ENCODE data around the gene HRH4. TPM values are rescaled to one million over a fixed set of nuclear protein-coding genes. Genes with fewer than 3 reads are reported as not detected.

Gene HRH4
- total and polyA plus RNA-seq, 2 of the 13 experiments (the other 11 are each of a cell fraction or from before 2014, with no cell fraction given): not detected

- no peak overlapping the region for H3K27ac ChIP-seq (ENCODE audit: extremely low read length, insufficient read depth, low read length)
- DNase-seq (ENCODE audit: low spot score) (no peak), FAIRE-seq (no peak), ATAC-seq (no peak)
- no TSS peak for BruUV-seq (replicated peaks)
- no peaks in the 10 kb centered on the region for H4K20me1 ChIP-seq (ENCODE audit: insufficient read depth, low read length)
- intact Hi-C loops (cut with micrococcal nuclease; ENCODE audit: unreplicated experiment) (no loop called here), in situ Hi-C loops (cut with HindIII; ENCODE audit: extremely low pct_ligation_motif_present, low pct_unique_long_range_greater_than_20kb) (no loop called here)
- ChIA-PET POLR2A (no interaction called here), CTCF (ENCODE audit: low intra/inter-chr PET ratio, low total read pairs) (no interaction called here)
- no peak overlapping the region for H3K4me2 ChIP-seq (ENCODE audit: low read depth, low read length)
- H3K27me3 ChIP-seq (ENCODE audit: control insufficient read depth in 1 of 2, insufficient read depth in 2 of 2, low read length in 2 of 2): no peaks in the 10 kb centered on the region
- TF ChIP-seq ZNF75D (CRISPR knock-in tag; IDR thresholded peaks at IDR 0.05; ENCODE audit: borderline replicate concordance): no peak
- TF ChIP-seq ZSCAN22 (CRISPR knock-in tag; IDR thresholded peaks at IDR 0.05): no peak
- TF ChIP-seq ELF1 (CRISPR knock-in tag; IDR thresholded peaks at IDR 0.05): no peak
- no peak overlapping the region for H2AFZ ChIP-seq (ENCODE audit: low read length)
- H3K36me3 ChIP-seq (replicated peaks in 1 of 2; ENCODE audit: control insufficient read depth in 1 of 2, insufficient read depth in 2 of 2, low read length in 2 of 2): no peaks in the 10 kb centered on the region
- no peaks in the 10 kb centered on the region for H3K4me1 ChIP-seq (ENCODE audit: insufficient read depth, low read length)
- H3K9me3 ChIP-seq (ENCODE audit: low read length): no peaks in the 10 kb centered on the region
- H3K4me3 ChIP-seq (replicated peaks in 1 of 3; ENCODE audit: insufficient read depth in 1 of 3, low read depth in 2 of 3, low read length in 3 of 3): no peak overlapping the region
- H3K79me2 ChIP-seq (ENCODE audit: insufficient read depth, low read length): no peaks in the 10 kb centered on the region
- no peak overlapping the region for H3K9ac ChIP-seq (ENCODE audit: insufficient read depth, low read depth, low read length)
- WGBS (ENCODE audit: low lambda C conversion rate): 37% methylated on average over 8 of the region's 8 CpGs
Measured at GRCh38 chr18:24461996-24462395, 1.6 kb downstream of the HRH4 start.

DNA sequence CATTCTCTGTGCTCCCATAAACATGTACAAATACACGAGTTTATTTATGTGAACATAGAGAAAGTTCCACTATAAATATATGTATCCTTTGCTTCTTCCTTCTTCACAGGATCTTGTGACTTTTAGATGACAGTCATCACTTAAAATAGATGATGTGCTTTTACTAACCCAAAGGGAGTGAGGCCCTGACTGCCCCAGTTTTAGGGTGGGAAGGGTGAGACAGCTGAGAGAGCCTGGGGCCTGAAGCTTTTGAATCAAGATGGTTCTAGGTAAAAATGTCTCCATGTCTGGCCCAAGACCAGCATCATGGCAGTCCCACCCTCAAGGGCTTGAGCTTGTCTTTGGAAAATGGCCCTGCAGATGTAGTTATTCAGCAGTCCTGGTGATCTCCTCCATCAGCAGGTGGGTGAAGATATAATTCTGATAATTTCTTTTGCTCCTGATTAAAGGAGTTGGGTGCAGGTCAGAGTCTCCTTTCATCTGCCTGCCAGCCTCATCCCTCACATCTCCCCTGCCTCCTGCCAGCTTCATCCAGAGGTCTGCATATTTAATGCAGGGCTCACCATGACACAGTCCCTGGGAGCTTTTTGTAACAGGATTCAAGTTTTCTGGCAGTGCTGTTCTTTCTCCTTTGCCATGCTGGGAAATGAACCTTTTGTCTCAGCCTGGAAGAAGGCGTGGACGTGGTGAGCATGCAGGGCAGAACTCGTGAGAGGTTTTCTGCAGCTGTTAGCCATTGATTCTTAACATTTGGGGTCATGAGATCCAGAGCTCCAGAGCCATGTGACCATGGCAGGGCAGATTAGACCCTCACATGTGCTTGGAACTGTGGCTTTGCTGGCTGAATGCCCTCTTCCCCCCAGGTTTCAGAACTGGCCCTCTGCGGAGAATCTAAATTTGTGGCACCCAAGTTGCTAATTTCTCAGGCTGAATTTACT is 2.7 kb downstream of the HRH4 start:
- H2AFZ ChIP-seq (ENCODE audit: low read length): no peak overlapping the region
- H3K9me3 ChIP-seq (ENCODE audit: low read length): no peaks in the 10 kb centered on the region
- intact Hi-C loops (cut with micrococcal nuclease; ENCODE audit: unreplicated experiment) (no loop called here), in situ Hi-C loops (cut with HindIII; ENCODE audit: extremely low pct_ligation_motif_present, low pct_unique_long_range_greater_than_20kb) (no loop called here)
- DNase-seq (ENCODE audit: low spot score): no peak
- FAIRE-seq: no peak
- no peaks in the 10 kb centered on the region for H3K4me1 ChIP-seq (ENCODE audit: insufficient read depth, low read length)
- no peaks in the 10 kb centered on the region for H3K27me3 ChIP-seq (ENCODE audit: control insufficient read depth in 1 of 2, insufficient read depth in 2 of 2, low read length in 2 of 2)
- no peaks in the 10 kb centered on the region for H4K20me1 ChIP-seq (ENCODE audit: insufficient read depth, low read length)
- H3K9ac ChIP-seq (ENCODE audit: insufficient read depth, low read depth, low read length): no peak overlapping the region
- no peak overlapping the region for H3K27ac ChIP-seq (ENCODE audit: extremely low read length, insufficient read depth, low read length)
- WGBS (ENCODE audit: low lambda C conversion rate): 31% methylated on average over 5 of the region's 5 CpGs
- no TSS peak for BruUV-seq (replicated peaks)
- no peak overlapping the region for H3K4me3 ChIP-seq (replicated peaks in 1 of 3; ENCODE audit: insufficient read depth in 1 of 3, low read depth in 2 of 3, low read length in 3 of 3)
- H3K79me2 ChIP-seq (ENCODE audit: insufficient read depth, low read length): no peaks in the 10 kb centered on the region
- POLR2A ChIA-PET: no interaction called here
- no peak for ATAC-seq
- TF ChIP-seq GATAD2A (CRISPR knock-in tag; IDR thresholded peaks at IDR 0.05) (no peak), ZNF691 (CRISPR knock-in tag; IDR thresholded peaks at IDR 0.05; ENCODE audit: borderline replicate concordance, low read depth) (no peak), ELF3 (CRISPR knock-in tag; IDR thresholded peaks at IDR 0.05) (no peak), ZNF260 (CRISPR knock-in tag; IDR thresholded peaks at IDR 0.05; ENCODE audit: borderline replicate concordance, low read depth) (no peak), ATF7-NPFF (CRISPR knock-in tag; IDR thresholded peaks at IDR 0.05; ENCODE audit: low read depth) (no peak), XBP1 (CRISPR knock-in tag; IDR thresholded peaks at IDR 0.05) (no peak), STAT5B (CRISPR knock-in tag; IDR thresholded peaks at IDR 0.05) (no peak), ZNF598 (CRISPR knock-in tag; IDR thresholded peaks at IDR 0.05; ENCODE audit: borderline replicate concordance) (no peak), POLR2AphosphoS5 (IDR thresholded peaks at IDR 0.05; ENCODE audit: low read depth, low read length) (no peak), ZNF766 (CRISPR knock-in tag; IDR thresholded peaks at IDR 0.05; ENCODE audit: borderline replicate concordance) (no peak), SSRP1 (CRISPR knock-in tag; IDR thresholded peaks at IDR 0.05) (no peak), IRF2 (CRISPR knock-in tag; IDR thresholded peaks at IDR 0.05) (no peak), EZH2 (conservative IDR thresholded peaks at IDR 0.05; ENCODE audit: low read depth, low read length) (no peak), MLLT10 (CRISPR knock-in tag; IDR thresholded peaks at IDR 0.05) (no peak)
- TF ChIP-seq, protein P1, sequence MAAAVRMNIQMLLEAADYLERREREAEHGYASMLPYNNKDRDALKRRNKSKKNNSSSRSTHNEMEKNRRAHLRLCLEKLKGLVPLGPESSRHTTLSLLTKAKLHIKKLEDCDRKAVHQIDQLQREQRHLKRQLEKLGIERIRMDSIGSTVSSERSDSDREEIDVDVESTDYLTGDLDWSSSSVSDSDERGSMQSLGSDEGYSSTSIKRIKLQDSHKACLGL (CRISPR knock-in tag; IDR thresholded peaks at IDR 0.05): no peak
- H3K4me2 ChIP-seq (ENCODE audit: low read depth, low read length): no peak overlapping the region
- CTCF ChIA-PET (ENCODE audit: low intra/inter-chr PET ratio, low total read pairs): no interaction called here
- H3K36me3 ChIP-seq (replicated peaks in 1 of 2; ENCODE audit: control insufficient read depth in 1 of 2, insufficient read depth in 2 of 2, low read length in 2 of 2): no peaks in the 10 kb centered on the region
